ENCODE results near the gene HIP1R. TPM values are rescaled to one million over a fixed set of nuclear protein-coding genes. Genes with fewer than 3 reads are reported as not detected.

The HIP1R gene
- total and polyA plus RNA-seq, 2 of the 4 experiments (the other 2 are of a cell fraction), result 13.8 to 18.5 TPM

- Histone ChIP-seq H3K4me2 (ENCODE audit: low read depth, low read length) (no peak overlapping the region), H3K36me3 (ENCODE audit: control insufficient read depth, insufficient read depth, low read length) (no peaks in the 10 kb centered on the region), H3K23ac (ENCODE audit: low read depth, low read length) (no peak overlapping the region), H3K4ac (ENCODE audit: low read depth, low read length) (no peak overlapping the region), H2BK5ac (ENCODE audit: low read depth, low read length, poor library complexity, severe bottlenecking) (no peak overlapping the region), H3K4me1 (ENCODE audit: control insufficient read depth, insufficient read depth, low read length) (no peaks in the 10 kb centered on the region), H2BK120ac (ENCODE audit: low read depth, low read length) (no peak overlapping the region), H2AK9ac (replicated peaks; ENCODE audit: low read depth, low read length, poor library complexity) (no peak overlapping the region), H2AFZ (replicated peaks; ENCODE audit: low read length, poor library complexity) (no peak overlapping the region), H4K8ac (ENCODE audit: low read depth in 2 of 2, low read length in 2 of 2) (no peak overlapping the region), H2AK5ac (ENCODE audit: low read depth, low read length) (no peak overlapping the region), H3K14ac (replicated peaks; ENCODE audit: low read depth, low read length) (no peak overlapping the region), H4K5ac (ENCODE audit: low read depth, low read length) (no peak overlapping the region), H3K18ac (ENCODE audit: low read depth, low read length) (no peak overlapping the region), H3K4me3 (ENCODE audit: insufficient read depth, low read depth, low read length) (no peak overlapping the region), H4K91ac (ENCODE audit: insufficient read depth, low read depth, low read length) (no peak overlapping the region), H3K9ac (ENCODE audit: low read depth, low read length) (no peak overlapping the region), H2BK20ac (ENCODE audit: low read depth, low read length) (no peak overlapping the region), H3K27ac (ENCODE audit: insufficient read depth, low read length) (no peak overlapping the region), H2BK15ac (ENCODE audit: low read depth, low read length) (no peak overlapping the region), H3K9me1 (ENCODE audit: insufficient read depth, low read length) (no peaks in the 10 kb centered on the region), H3K56ac (ENCODE audit: extremely low read depth, insufficient read depth, low read length) (no peak overlapping the region), H4K20me1 (ENCODE audit: insufficient read depth, low read length) (no peaks in the 10 kb centered on the region), H3K27me3 (ENCODE audit: control insufficient read depth, insufficient read depth, low read length) (no peaks in the 10 kb centered on the region), H3K9me3 (ENCODE audit: control insufficient read depth, insufficient read depth, low read length) (0 out of 2 replicates have a peak, but pooled peaks cover 2% of the 10 kb centered on the region), H3K79me1 (ENCODE audit: low read depth in 1 of 2, low read length in 2 of 2) (no peaks in the 10 kb centered on the region)
- DNase-seq, result no peak
- CTCF ChIA-PET, result interaction anchor here (1.6 kb wide), 1 partner anchor 14 kb away, joined by 7 read pairs; no protein-coding TSS in a partner anchor
- intact Hi-C loops (cut with micrococcal nuclease), result no loop called here
- in situ Hi-C loops (cut with MboI; ENCODE audit: low sequenced_read_pairs), result no loop called here
- BruUV-seq (replicated peaks), result no TSS peak
- no peak for ATAC-seq (ENCODE audit: low read depth)
- no CpG with 5 or more reads among the region's 1 CpG for WGBS, 2 experiments (ENCODE audit: extremely low coverage in 2 of 2, insufficient read length in 1 of 2)
- POLR2A ChIA-PET (ENCODE audit: unreplicated experiment), result no interaction called here
- dilution Hi-C loops (cut with HindIII; ENCODE audit: low sequenced_read_pairs, unreplicated experiment), result no loop called here
- TF ChIP-seq MAFK (IDR thresholded peaks at IDR 0.05; ENCODE audit: low read depth, low read length) (no peak), POLR2A (IDR thresholded peaks at IDR 0.05; ENCODE audit: low read depth, low read length) (no peak), ELK1 (IDR thresholded peaks at IDR 0.05; ENCODE audit: borderline replicate concordance, low read depth, low read length) (no peak), RAD21 (IDR thresholded peaks at IDR 0.05; ENCODE audit: low read length) (no peak), FOS (IDR thresholded peaks at IDR 0.05; ENCODE audit: low read depth, low read length) (no peak), CTCF (conservative IDR thresholded peaks at IDR 0.05; ENCODE audit: low read depth, low read length) (no peak), SMC3 (IDR thresholded peaks at IDR 0.05; ENCODE audit: low read depth, low read length) (no peak), NFE2L2 (IDR thresholded peaks at IDR 0.05; ENCODE audit: low read depth, low read length) (no peak), RFX5 (IDR thresholded peaks at IDR 0.05; ENCODE audit: low read depth, low read length) (no peak), BHLHE40 (IDR thresholded peaks at IDR 0.05; ENCODE audit: low read depth, low read length) (no peak), MXI1 (IDR thresholded peaks at IDR 0.05; ENCODE audit: borderline replicate concordance, low read depth, low read length) (no peak), CEBPB (IDR thresholded peaks at IDR 0.05; ENCODE audit: low read depth, low read length) (no peak), CHD1 (IDR thresholded peaks at IDR 0.05; ENCODE audit: low read depth, low read length) (no peak), MAZ (IDR thresholded peaks at IDR 0.05; ENCODE audit: borderline replicate concordance, low read depth, low read length) (no peak), USF2 (IDR thresholded peaks at IDR 0.05; ENCODE audit: low read depth, low read length) (no peak), RCOR1 (IDR thresholded peaks at IDR 0.05; ENCODE audit: insufficient replicate concordance, low read length) (no peak)
Measured at GRCh38 chr12:122807651-122808050, 27.6 kb upstream of the HIP1R start.

Data from IMR-90 (cell line).